C1 segment of cervical spinal cord (tissue), 14 donors: Measurements from ENCODE around the gene RNPC3.
A peak's percentile ranks its signal among the peaks of the same experiment; 100 is the strongest.

Experiments used
- DNase-seq, 14 donors: peaks; one replicate each; lab custom pipeline; 2025; lab: John Stamatoyannopoulos, UW

The RNPC3 gene, protein sequence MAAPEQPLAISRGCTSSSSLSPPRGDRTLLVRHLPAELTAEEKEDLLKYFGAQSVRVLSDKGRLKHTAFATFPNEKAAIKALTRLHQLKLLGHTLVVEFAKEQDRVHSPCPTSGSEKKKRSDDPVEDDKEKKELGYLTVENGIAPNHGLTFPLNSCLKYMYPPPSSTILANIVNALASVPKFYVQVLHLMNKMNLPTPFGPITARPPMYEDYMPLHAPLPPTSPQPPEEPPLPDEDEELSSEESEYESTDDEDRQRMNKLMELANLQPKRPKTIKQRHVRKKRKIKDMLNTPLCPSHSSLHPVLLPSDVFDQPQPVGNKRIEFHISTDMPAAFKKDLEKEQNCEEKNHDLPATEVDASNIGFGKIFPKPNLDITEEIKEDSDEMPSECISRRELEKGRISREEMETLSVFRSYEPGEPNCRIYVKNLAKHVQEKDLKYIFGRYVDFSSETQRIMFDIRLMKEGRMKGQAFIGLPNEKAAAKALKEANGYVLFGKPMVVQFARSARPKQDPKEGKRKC

DNA sequence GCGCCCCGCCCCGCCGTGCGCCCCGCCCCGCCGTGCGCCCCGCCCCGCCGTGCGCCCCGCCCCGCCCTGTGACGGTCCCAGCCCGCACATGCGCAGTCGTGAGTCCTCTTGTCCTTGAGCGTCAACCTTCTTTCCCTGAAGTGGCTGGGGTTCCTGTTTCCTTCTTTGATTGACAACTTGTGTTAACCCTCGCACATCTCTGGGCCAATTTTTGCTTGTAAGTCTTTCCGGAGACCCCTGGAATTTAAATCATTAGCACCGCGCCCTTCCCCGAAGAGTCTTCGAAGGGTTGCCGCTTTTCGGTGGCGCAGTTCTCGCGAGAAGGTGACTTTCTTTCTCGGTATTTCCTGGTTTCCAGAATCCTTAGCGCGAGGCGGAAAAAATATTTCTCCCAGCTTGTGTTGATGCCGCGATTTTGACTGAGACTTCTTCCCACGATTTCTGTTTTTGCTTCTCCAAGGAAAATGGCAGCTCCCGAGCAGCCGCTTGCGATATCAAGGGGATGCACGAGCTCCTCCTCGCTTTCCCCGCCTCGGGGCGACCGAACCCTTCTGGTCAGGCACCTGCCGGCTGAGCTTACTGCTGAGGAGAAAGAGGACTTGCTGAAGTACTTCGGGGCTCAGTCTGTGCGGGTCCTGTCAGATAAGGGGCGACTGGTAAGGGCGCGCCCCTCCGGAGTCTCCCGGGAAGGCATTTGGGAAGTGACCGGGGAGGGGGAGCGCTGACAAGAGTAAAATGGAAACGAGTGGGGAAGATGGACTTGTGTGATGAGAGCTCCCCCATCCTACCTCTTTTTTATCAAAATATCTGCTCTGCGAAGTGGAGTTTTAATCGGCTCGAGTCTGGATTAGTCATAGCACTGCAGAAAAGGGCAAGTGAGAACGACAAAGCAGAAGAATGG is at the start of gene RNPC3:
Gene RNPC3 (plus strand): TSS at position 93 of the 901 bp plus-strand sequence. CDS start 372 bp downstream, at position 465.
- DNase-seq = peak; percentile 31 to 92 (median 85)

DNA sequence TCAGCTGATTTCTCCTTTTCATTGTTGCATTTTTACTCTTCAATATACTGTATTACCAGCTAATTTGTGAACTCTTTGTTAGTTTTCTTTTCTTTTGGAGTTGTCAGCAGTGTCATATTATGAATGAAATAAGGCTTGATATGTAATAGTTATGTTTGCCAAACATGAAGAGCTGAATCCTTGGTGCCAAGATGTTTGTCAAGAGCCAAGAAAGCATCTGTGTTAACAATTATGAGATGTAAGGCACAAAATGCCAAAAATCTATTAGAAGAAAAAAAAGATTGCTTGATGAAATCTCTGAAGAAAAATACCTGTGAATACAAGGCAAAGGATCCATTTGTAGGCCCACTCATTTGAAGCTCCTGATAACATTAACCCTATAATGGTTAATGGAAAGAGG is 48.4 kb upstream of the RNPC3 start:
- no peak for DNase-seq

DNA sequence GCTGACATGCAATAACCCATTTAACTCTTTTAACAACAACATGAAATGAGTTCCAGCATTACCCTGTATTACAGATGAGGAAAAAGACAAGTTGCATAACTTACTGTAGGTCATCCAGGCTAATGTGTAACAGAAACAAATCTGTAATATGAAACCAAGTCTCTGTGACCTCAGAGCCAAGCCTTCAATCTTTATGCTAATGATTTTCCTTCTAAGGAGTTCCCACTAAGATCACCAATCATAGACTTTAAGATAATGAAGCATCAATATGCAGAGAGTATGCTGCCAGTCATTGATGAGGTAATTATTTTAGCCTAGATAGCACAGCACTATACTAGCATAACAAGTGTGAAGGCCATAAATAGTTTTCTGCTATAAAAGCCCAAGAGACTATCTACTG is 35.6 kb upstream of the RNPC3 start:
- no peak for DNase-seq

DNA sequence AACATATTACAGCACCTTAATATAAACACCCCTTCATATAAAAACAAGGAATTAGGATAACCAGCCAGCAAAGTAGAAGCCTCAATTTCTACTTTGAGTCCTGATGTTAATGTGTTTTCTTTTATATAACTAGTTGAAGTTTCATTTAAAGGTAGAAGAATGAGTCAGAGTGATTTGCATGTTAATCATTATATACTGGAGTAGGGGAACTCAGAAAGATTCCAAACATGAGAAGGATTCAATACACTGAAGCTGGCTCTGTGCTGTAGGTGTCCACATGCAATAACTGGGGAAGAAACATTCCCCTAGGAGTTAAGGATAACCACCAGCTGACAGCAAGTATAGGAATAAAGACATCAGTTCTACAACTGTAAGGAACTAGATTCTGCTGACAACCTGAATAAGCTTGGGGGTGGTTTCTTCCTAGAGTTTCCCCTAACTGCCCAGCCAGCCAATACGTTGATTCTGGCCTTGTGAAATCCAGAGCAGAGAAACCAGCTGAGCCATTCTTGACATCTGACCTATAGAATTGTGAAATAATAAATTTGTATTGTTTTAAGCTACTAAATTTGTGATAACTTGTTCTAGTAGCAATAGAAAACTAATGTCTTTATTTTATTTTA is 33.4 kb upstream of the RNPC3 start:
- DNase-seq = no peak

DNA sequence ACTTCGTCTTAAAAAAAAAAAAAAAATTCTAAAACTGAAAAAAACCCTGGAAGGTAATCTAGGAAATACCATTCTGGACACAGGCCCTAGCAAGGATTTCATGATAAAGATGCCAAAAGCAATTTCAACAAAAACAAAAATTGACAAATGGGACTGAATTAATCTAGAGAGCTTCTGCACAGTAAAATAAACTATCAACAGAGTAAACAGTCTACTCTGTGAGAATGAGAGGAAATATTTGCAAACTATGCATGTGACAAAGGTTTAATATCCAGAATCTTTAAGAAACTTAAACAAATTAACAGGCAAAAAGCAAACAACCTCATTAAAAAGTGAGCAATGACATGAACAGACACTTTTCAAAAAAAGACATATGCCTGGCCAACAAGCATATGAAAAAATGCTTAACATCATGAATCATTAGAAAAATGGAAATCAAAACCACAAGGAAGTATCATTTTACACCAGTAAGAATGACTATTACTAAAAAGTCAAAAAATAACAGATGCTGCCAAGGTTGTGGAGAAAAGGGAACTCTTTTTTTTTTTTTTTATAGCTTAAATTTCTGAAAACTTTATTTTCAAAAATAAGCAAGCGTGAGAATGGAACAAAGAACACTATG is 29.4 kb upstream of the RNPC3 start:
- no peak for DNase-seq

DNA sequence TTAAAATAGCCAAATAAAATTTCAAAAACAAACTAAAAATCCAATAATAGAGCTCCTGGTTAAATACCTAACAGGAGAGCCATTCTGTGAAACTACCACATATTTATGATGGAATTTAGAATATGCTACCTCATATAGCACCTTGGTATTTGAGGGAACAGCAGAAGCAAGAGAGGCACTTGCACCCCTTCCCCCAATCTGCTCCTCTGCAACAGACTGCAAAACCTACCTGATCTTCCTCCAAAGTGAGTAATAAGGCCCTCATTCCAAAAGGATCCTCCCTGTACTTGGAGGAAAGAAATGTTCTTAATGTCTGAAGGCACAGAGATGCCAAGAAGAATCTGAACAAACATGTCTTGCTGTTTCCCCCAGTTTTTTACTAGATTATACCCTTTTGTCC is 28.1 kb upstream of the RNPC3 start:
- no peak for DNase-seq

DNA sequence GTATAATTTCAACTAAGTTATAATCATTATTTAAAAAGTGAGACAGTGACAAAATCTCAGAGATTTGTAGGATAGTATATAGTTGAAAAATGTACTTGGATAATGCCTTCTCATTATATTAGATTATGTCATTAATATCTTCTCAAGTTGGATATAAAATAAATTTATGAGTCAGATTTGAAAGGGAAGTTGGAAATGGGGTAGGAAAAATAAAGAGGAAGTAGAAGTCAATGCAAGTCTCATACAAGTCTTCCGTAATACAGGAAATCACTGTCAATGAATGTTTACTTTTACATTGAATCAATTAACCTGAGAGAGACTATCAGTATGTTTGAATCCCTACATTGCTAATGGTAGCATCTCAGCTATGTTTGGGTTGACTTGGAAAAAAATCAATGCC is 16.2 kb upstream of the RNPC3 start:
- no peak for DNase-seq

DNA sequence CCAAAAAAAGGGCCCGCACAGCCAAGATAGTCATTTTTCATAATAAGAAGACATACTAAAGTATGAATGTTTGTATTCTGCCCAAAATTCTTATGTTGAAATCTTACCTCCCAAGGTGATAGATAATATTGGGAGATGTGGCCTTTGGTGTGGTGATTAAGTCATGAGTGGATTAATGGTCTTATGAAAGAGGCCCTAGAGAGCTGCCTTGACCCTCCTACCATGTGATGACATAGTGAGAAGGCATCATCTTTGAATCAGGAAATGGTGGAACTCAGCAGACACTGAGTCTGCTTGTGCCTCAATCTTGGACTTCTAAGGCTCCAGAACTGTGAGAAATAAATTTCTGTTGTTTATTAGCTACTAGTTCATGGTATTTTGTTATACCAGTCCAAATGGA is 11.8 kb upstream of the RNPC3 start:
- no peak for DNase-seq

DNA sequence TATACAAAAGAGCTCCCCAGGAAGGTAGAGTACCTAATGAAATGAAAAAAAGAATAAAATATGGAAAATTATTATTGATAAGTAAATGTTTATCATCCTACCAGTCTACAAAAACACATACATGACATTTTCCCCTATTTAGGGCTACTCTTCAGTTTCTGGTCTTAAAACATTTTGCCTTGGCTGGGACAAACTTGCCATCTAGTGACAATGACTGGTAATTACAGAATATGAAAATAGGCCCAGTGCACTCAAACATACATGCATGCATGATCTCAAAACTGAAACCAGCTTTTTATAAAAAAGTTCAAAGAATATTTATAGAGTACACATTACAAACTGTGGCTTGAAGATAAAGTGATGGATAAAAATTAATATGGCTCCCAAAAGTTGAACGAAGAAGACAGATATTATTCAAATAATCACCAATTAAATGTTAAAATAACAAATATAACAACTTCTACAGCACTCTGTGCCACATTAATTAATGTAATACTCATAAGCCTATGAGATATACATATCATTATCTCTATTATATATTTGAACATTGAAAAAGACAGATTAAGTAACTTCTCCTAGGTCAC is 10.5 kb upstream of the RNPC3 start:
- DNase-seq = peak in 1 of 14 donors; percentile 11

DNA sequence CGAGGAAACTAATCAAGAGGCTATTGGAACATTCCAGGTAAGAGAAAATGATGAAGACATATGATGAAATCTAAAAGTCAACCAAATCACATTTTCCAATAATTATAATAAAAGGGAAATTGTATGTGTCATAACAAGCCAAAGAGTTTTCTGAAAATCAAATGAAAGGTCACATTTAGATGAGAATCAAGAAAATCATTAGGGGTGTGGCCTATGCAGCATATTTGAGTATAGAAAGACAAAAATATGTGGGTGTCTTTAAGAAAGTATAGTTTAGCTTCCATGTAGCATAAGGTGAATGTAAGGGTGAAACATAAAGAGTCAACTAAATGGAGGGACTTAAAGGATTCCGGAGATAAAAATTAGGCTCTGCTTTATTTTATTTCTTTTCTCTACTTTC is 9.2 kb upstream of the RNPC3 start:
- DNase-seq = no peak

DNA sequence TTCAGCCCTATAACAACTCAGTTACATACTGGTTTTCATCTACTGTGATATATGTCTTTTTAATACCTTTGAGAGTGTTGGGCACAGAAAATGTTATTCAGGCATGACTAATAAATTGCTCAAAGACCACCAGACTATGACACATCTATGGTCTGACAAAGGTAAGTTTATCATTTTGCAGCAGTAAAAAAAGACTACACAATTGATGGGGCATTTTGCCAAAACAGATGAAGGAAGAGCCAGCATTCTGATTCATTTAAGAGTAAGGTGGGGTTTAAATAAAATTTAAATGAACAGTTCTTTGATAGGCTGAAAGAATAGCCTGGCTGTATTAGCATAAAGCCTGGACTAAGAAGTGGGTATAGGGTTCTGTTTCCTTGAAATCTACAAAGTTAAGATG is 8.8 kb upstream of the RNPC3 start:
- no peak for DNase-seq

DNA sequence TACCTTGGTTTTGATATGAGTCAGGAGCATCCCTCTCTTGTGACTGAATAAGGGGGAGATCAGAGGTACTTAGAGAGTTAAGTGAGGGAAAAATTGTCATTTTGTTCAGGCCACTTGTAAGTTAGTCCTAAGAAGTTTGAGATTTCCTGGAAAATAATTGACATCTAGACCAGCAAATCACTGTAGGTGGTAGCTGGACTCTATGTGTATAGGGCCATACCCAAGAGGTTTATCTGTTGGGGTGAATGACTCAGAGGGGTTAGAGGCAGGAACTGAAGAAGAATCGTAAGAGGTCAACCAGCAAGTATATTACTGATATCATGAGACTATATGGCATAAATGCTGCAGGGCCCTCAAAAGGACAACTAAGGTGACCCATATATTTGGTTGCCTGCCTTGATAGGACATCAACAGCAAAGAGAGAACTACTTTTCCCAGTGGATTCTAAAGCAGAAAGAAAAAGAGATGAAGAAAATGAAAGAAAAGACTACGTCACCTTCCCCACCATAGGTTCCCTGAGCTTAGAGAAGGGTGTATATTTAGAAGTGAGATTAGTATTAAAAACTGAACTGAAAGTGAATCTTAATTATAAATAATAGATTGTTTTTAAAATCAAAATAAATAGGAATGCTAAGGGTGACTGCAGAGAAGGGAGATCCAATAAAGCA is 8.0 kb upstream of the RNPC3 start:
- no peak for DNase-seq

DNA sequence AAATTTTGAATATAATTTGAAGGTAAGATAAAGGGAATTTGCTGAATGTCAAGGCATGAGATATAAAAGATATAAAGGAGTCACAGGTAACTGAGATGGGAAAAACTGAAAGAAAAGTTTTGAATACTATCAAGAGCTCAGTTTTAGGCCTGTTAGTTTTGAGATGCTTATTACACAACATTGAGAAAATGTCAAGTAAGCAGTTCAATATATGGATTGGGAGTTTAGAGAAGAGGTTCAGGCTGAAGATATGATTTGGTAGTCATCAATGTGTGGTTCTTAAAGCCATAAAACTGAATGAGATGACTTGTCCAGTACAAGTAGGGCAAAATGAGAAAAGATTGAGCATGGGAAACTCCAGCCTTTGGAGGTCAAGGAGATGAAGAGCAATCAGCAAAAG is 4.7 kb upstream of the RNPC3 start:
- DNase-seq = no peak

DNA sequence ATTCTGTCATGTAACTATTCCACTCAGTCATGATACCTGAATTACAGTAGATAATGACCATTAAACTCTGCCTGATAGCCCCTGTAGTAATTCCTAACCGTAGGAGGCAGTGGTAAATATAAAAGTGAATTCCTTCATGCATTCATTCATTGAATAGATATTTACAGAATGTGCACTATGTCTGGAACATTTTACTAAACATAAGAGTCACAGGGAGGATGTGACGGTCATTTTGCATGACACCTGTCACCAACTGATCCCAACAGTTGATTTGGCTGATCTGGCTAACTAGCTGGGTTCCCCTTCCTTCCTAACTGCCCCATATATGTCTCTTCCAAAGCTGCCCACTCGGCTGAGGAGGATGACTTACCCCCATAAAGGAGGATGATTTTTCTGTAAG is 2.2 kb upstream of the RNPC3 start:
- DNase-seq = no peak

DNA sequence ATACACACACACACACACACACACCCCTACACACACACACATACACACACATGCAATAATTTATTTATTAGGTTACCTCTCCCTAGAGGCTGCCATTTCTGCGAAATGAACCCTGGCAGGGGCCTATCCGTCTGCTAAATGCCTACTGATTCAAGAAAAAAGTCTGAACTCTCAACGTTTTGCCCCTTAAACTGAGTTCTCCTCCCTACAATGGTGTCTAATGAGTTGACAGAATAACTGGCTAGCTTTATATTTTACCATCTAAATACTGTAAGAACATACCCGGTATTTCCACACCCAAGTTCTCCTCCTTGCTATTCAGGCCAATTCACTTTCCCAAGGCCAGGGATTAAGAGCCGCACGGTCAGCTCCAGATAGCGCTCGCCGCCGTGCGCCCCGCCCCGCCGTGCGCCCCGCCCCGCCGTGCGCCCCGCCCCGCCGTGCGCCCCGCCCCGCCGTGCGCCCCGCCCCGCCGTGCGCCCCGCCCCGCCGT is 339 bp upstream of the RNPC3 start:
- peak in 2 of 14 donors; percentile 23 to 66 for DNase-seq

DNA sequence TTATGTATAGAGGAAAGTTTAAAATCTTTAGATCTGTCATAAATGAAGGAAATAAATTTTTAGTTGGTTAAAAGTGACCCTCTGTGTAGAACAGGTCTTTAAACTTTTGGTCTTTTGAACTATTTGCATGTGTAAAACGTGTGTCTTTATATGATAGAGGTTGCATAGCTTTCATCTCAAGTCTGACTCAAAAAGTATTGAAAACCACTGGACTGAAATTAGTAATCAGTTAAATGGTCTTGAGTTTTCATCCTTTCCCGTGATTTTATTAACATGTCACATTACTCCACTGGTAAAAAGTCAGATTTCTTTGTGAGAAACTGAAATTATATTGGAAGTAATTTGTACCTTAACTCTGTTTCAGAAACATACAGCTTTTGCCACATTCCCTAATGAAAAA is 1.8 kb downstream of the RNPC3 start:
- DNase-seq = no peak

DNA sequence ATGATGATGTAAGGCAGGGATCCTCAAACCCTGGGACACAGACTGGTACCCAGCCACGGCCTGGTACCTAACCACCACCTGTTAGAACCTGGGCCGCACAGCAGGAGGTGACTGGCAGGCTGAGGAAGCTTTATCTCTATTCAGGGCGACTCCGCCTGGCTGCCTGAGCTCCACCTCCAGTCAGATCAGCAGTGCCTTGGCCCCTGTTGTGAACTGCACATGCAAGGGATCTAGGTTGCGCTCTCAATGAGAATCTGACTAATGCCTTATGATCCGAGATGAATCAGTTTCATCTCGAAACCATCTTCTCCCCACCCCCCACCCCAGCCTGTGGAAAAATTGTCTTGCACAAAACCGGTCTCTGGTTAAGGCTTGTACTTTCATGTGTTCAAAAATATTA is 4.2 kb downstream of the RNPC3 start:
- no peak for DNase-seq

DNA sequence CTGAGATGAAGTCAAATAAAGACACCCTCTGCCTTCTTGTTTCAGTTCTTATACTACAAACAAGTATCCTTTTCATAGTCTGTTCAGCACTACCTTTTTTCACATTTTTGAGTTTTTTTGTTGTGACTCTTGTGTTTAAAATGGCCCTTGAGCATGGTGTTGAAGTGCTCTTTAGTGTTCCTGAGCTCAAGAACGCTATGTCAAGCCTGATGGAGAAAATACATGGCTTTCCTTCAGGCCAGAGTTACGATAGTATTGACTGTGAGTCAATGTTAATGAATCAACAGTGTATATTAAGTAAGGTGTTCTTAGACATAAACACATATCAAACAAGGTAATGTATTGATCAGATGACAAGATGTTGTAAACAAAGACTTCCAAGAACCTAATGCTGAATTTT is 12.7 kb downstream of the RNPC3 start:
- DNase-seq = no peak

DNA sequence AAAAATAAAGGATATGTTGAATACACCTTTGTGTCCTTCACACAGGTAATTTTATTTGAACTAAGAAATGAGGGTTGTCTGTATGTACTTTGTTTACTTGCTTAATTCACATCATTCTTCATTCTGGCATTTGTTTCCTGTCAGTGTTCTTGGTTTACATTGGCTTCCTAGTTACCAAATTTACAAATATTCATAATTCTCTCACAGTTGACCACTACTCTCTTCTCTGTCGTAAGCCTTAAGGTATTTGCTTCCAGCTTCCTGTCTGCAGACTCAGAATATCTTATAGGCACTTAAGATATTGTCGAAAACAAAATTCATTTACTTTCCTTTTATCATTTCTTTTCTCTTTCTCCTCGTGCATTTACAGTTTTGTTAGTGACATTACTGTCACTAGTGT is 15.9 kb downstream of the RNPC3 start:
- no peak for DNase-seq

DNA sequence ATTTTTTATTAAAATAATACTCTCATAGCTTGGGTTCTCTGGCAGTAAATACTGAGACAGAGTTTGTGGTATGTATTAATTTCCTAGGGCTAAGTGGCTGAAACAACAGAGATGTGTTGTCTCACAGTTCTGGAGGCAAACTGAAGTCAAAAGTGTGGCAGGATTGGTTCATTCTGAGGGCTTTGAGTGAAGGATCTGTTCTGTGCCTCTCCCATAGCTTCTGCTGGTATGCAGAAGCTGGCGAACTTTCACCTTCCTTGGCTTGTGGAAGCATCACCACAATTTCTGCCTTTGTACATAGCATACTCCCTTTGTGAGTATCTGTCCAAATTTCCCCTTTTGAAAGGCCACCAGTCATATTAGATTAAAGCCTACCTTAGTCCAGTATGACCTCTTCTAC is 21.0 kb downstream of the RNPC3 start:
- DNase-seq = no peak

DNA sequence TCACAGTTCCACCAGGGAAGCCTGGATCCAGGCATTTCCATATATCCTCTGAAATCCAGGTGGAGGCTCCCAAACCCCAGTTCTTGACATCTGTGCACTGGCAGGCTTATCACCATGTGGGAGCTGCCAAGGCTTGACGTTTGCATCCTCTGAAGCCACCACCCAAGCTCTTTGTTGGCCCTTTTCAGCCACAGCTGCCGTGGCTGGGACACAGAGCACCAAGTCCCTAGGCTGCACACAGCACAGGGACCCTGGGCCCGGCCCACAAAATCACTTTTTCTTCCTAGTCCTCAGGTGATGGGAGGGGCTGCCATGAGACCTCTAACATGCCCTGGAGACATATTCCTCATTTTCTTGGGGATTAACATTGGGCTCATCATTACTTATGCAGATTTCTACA is 22.3 kb downstream of the RNPC3 start:
- DNase-seq = no peak
